Liver (tissue), 3 donors: ENCODE results near the gene SLX9.

Source experiments
- CTCF ChIP-seq: fragments of 150-350 bp; IDR thresholded peaks from 2 replicates; pipeline ENCODE4 v1.5.1; 2017; ENCODE audit warnings: improper control_type of control experiment, low read depth, low read length; ENCODE audit not compliant: missing input control
- GABPA ChIP-seq, 2 donors: IDR thresholded peaks in 1 of 2; conservative IDR thresholded peaks in 1 of 2; 2 replicates each; pipeline ENCODE4 v1.6.1; 2016; ENCODE audit warnings: antibody characterized with exemption in 2 of 2, mild to moderate bottlenecking in 1 of 2, moderate library complexity in 1 of 2
- REST ChIP-seq: IDR thresholded peaks from 2 replicates; pipeline ENCODE4 v1.6.1; 2016; ENCODE audit warnings: antibody characterized with exemption, mild to moderate bottlenecking
- TAF1 ChIP-seq: conservative IDR thresholded peaks from 2 replicates; pipeline ENCODE4 v1.6.1; 2016; ENCODE audit warnings: antibody characterized with exemption, mild to moderate bottlenecking
- ZBTB33 ChIP-seq: IDR thresholded peaks from 2 replicates; pipeline ENCODE4 v1.6.1; 2016; ENCODE audit warnings: antibody characterized with exemption
- donor health status: healthy.
- donor health status: healthy.

GRCh38 chr21:44931137-44931500, 8.7 kb upstream of the SLX9 start:
- TF ChIP-seq CTCF: no peak
- no peak for TF ChIP-seq GABPA (IDR thresholded peaks at IDR 0.05 in 1 of 2, conservative IDR thresholded peaks at IDR 0.05 in 1 of 2)
- no peak for TF ChIP-seq REST
- TF ChIP-seq ZBTB33: no peak
- TF ChIP-seq TAF1: no peak
